Activated naive CD4-positive, alpha-beta T cell treated with anti-CD3 and anti-CD28 coated beads, Interleukin-2, amount 50 U/mL, for 16 hours (primary cell): ENCODE data around the gene LAMC1.

ENCODE experiments used
- DNase-seq: peaks from one replicate; pipeline ENCODE4 v3.0.0-alpha.2; 2020

LAMC1 gene

DNA sequence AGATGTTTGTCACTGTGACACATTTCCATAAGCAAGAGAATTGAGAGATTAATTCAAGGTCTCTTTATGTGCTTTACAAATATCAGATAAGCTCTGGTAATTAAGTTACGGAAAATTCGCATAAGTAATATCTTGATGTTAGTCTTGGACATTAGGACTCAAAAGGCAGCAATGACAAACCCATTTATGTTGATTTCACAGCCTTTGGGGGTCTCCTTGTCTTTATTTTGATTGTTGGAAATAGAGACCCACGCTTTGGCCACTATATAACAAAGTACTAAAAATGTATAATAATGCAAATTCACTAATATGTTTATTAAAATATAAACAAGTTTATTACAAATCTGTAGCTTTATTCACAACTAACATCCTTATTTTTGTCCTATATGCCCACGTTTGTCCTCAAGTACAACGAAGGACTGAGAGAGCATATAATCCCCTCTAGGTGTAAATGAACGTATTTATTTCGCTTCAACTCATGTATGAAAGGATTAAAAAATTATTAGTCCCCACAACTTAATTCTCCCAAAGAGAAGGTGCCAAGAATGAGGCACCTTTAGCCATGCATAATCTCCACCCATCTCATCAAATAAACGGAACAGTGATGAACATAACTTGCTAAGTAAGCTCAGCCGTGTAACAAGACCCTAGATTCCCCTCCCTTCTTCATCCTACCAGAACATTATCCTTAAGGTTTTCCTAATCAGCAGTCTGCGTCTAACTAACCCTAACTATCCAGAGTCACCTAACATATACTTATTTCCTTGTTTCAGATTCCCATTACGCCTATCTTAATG lies 1.6 kb upstream of the LAMC1 start:
- DNase-seq: no peak

DNA sequence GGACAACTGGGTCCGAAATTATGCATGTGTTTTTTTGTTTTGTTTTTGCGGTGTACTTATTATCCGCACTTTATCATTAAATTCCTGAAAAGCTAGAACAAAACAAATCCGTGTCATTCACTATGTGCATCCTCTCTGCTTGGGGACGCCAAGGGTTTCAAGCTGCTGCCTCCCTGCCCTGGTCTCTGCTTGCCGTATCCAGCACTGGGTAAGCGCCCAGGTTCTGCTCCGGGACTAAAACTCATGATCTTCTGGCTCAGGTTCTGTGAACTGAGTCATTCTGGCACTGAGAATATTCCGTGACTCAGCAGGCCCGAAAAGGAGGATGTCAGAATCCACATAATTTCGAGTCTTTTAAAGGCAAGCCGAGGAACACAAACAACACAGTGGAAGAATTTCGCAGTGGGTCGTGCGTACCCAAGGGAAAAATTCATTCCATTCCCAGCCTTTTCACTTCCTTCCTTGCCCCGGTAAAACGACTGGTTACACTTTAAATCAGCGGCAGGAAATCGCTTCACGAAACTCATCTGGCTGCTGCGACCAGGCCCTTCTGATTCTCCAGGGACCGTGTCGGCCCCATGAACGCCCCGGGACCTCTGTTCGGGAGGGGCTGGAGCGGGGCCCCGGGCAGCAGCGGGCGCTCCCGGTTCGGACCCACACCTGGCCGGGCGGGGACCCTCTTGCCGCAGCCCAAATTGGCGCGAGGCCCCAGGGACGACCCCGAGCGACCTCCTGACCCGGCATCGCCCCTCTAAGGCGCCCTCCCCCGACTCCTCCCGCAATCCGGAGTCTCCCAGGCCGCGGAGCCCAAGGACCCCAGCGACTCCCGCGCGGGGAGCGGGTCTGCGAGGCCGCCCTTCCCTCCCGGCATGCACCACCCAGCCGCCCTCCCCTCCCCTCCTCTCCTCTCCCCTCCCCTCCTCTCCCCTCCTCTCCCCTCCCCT lies 746 bp upstream of the LAMC1 start:
- DNase-seq: peak; percentile 37

DNA sequence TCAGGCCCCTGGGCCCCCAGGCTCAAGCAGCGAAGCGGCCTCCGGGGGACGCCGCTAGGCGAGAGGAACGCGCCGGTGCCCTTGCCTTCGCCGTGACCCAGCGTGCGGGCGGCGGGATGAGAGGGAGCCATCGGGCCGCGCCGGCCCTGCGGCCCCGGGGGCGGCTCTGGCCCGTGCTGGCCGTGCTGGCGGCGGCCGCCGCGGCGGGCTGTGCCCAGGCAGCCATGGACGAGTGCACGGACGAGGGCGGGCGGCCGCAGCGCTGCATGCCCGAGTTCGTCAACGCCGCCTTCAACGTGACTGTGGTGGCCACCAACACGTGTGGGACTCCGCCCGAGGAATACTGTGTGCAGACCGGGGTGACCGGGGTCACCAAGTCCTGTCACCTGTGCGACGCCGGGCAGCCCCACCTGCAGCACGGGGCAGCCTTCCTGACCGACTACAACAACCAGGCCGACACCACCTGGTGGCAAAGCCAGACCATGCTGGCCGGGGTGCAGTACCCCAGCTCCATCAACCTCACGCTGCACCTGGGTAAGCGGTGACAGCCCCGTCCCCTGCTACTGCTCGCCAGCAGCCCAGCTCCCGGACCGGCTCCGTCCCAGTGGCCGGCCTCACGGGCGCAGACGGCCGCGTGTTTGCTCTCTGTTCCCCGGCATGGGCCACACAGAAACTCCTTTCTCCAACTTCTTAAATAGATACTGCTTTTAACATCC lies 539 bp downstream of the LAMC1 start:
- peak; percentile 35 for DNase-seq

DNA sequence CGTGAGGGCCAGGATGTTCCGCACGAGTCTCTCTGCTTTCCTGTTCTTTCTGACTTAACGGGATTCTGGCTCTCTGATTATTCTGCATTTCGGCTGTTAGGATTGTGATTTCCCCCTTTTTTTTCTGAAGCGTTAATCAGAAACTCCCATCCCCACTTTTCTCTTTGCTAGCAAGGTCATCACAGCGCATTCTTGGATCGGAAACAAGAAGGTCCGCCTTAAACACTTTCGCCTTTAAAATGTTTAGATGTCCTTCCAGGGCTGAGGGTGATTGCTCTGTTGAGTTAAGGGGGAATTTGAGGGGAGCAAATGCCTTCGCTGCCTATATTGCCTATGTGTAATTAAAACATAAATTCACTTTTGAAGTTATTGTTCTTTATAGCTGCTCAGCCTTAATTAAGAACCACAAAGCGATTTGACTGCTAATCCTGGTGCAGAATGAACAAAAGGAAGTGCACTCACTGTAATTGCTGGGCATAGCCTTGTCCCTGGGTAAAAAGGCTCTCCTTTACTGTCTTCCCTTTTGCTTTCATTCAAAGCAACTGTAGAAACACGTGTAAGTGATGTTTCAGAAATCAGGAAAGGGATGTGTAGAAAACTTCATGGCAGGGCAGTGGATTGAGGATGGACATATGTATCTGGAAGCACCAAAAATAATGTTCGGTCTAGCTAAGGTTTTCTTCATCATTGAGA lies 1.2 kb downstream of the LAMC1 start:
- no peak for DNase-seq

DNA sequence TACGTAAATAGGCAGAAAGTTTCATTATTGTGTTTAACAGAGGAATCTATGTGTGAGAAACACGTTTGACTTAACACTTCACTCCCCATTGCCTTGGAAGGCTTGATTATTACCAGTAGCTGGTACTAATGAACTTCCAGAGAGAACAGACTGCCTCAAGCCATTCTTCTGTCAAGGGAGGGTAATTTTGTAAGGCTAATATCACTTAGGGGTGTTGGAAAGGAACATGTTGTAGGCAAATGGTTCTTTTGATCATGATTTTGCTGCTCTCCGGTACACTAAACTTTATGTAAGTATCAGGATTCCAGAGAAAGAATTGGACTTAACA lies 1.8 kb downstream of the LAMC1 start:
- no peak for DNase-seq

DNA sequence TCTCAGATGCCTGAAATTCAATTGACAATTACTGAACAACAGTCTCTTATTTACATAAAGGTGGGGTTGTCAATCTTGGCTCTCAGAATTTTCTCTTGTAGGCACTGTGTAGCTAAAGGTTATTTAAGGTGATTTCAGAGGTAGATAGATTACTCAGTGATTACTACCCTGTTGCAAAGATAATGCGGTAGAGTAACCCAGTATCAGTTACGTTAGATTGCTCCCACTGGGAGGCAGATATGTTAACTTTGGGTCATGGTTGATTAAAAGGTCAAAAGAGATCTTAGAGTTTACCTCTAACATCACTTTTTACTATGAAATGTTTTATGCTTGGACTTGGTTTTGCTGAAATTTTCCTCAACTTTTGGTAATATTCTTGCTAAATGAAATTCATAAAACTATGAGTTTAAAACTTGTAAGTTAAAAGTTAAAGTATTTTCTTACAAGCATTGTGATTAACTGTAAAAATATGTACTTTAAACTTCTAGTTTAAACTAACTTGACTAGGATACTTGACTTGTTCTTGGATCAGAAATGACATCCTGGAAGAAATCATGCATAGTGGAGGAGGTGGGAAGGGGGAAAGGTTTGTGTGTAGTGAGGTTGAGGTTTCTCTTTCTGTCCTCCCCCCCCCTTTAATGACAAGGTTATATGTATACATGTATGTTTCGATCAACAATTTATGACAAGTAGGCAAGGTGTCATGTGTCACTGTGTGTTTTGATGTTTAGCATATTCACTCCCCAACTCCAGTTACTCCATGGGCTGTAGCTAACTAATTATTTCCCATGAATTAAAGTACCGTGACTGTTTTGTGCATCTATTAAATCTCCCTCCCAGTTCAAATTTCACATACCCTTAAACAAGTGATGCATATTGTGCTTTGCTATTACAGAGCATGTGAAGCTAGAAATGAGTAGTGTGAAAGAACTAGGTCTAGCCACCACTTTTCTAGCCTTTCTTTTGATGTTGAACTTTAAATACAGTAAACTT lies 2.9 kb downstream of the LAMC1 start:
- DNase-seq: no peak

DNA sequence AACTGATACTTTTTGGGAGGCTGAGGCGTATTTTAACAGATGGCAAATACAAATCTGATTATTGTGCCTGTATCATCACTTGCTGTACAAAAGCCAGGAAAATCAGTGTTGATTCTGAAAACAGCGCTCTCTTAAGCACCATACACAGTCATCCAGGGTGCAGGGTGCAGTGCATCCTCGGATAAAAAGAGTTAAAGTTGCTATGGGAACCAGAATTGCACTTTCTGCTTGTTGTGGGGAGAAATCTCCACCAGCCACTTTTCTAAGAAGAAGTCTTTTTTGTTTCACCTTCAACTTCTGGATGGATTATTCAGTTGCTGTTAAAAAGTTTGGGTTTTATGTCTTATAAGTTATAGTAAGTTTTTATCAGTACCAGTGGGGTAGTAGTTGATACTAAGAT lies 3.8 kb downstream of the LAMC1 start:
- DNase-seq: no peak

DNA sequence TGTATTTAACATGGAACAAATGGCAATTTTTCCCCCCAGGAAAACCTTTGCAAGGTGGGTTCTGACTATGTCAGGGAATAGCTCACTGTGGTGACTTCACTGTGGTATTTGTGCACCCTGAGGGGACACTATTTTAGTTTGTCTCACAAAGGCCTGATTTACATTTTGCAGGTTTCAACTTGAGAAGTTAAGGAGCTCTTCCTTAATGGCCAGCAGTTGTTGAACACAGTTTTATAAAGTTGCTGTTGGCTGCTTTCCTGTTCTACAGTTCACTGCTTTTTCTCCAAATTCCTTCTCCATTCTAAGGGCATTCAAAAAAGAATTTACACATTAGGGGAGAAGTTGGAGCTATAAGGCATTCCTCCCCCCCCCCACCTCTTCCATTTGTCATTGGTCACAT lies 4.6 kb downstream of the LAMC1 start:
- no peak for DNase-seq

DNA sequence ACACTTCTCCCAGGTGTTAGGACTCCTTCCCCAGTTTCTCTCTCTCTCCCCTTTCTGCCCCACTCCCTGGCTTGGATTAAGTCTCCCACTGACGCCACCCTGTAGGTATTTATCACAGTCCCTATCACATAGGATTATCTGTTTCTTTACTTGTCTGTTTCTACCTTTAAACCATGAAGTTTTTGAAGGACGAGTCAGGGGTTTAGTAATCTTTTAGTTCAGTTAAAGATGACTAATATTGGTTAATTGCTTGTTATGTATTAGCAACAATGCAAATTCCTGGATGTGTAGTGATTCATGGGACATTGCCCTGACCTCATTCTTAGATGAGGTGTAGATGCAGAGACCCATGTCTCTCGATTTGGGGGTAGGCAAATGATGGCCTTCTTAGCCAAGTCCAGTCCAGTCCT lies 6.4 kb downstream of the LAMC1 start:
- no peak for DNase-seq

DNA sequence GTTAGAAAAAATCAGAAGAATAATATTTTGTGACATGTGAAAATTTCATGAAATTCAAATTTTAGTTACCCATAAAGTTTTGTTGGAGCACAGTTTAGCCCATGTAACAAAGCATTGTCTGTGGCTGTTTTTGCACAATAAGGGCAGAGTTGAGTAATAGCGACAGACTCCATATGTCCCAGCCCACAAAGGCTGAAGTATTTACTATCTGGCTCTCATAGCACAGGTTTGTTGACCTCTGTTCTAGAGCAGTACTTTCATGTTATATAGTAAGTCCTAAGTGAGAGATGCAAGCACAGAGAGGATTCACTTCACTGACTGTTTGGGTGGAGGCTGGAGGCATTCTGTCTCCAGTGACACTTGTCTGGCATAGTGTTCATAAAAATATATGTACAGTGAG lies 6.8 kb downstream of the LAMC1 start:
- no peak for DNase-seq

DNA sequence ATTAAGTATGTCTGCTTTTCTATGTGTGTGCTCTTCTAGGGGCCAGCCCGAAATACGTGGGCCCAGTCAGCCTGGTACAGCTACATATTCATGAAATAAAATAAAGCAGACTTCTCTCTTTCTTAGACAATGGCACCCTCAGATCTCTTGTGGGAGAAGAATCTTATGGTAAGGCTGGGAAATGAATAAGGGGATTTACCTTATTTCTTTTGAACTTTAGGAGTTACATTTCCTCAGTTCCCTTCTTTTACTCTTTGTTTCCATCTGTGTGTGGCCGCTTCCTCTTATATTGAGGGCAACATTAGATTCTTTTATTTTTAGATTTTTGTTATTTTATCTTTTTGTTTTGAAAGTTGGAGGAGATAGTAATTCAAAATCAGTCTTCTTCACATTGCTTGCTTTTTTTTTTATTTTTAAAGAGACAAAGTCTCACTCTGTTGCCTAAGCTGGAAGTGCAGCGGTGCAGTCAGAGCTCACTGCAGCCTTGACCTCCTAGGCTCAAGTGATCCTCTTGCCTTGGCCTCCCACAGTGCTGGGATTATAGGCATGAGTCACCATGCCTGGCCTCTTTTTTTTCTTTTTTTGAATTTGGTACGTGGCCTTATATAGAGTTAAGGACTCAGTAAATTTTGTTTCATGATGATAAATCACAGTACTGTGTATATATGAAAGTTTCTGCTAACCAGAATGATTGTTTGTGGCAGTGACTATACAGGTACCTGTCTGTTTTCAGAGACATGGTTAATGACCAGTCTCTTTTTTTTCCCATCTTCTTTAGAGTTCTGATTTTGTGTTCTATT lies 9.1 kb downstream of the LAMC1 start:
- DNase-seq: no peak

DNA sequence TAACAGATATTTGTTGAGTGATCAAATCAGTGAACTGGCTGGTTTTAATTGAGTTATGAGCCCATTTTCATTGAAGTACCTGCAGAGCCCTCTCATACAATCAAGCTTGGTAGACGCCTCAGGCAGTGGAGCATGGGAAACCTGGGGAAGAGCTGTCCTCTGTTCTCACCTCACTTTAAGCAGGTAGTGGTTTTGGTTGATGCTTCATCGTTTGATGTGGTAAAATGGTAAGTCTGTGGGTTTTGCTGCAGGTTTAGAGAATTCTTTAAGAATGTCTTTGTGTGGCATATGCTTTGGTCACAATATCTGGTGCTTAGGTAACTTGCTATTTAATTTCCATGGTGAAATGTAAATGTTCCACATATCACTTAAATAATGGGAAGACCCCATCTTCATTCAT lies 10.0 kb downstream of the LAMC1 start:
- no peak for DNase-seq

DNA sequence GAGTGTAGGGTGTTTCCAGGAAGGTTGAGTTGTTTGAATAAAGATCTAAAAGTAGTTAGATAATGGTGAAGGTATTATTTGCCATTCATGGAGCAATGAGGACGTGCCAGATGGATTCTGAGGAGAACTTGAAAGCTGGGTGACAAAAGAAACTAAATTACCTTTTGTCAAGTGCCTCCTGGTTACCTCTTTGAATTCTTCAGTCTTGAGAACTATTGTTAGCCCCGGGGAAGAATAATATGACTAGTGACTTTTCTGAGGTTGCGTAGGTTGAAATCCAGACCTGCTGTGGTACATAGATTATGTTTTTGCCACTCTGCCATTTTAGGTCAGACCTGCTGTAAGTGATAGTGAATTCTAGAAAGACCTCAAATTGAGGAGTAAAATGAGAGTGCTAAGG lies 11.5 kb downstream of the LAMC1 start:
- DNase-seq: no peak

DNA sequence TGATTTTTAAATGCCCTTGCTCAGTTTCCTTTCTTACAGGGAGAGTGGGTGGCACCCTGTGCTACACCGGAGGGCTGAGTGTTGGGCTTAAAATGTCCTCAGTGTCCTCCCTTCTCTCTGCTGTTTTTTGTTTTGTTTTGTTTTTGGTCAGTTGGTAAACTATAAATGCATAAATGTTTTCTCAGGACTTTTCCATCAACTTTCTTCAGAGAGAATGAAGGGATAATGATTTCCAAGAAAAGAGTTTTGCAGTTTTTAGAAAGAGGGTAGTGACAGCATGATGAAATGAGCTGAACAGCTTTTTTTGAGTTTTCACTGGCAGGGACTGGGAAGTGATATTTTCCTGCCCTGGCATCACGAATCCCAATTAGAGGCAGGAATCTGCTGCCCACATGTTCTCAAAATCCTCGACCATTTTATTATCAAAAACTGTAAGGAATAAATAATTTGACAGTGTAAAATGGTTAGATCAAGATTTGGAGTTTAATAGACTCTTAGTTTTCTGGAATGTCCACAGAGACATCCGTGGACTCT lies 15.2 kb downstream of the LAMC1 start:
- no peak for DNase-seq

DNA sequence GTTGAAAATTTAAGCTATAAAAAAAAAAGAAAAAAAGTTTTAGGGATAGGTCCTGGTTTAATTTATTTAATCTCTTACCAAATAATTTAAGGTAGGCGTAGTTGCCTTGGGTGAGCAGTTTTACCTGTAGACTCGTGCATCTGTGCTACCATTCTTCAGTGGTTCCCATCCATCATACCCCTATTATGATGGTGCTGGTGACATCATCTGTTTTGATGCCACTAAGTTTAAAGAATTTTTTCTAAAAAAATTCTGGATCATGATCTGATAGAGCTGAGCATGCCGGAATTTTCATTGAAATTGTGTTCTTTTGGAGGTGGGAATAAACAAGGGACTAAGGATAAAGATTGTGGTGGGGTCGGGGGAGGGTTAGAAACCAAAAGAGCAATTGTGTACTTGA lies 15.7 kb downstream of the LAMC1 start:
- no peak for DNase-seq

DNA sequence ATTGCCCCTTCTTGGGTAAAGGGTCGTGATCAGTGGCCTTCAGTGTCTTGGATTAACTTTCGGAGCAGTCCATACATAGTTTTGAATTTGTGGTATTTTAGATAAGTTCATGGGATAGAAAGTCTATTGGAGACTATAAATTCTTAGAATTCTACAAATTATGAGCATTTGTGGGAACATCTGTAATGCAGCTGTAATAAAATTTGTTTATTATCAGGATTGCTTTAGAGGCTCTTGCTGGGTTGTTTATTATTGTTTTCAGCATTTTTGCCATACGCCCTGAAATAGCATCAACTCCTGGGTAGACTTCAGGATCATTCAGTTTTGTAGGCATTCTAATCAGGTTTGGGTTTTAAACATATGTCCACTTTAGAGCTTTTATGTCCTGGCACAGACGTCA lies 16.1 kb downstream of the LAMC1 start:
- no peak for DNase-seq

DNA sequence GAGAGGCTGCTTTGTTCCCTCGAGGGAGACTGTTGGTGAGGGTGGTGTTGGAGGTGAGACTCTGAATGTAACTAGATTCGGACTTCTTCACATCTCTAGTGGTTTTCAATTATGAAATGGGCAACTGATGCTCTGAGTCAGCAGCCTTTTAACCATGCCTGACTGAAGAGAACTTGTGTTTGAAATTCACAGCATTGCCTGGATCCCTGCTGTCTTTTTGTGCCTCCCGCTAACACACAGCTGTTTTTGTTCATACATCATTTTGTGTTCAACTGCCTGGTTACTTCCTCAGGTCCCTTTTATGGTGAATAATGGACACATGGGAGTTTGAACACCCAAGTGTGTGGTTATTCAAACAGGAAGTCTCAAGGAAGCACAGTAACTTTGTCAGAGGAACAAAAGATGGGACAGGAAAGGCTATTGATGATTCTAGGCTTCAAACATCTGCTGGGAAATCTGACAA lies 16.8 kb downstream of the LAMC1 start:
- DNase-seq: no peak

DNA sequence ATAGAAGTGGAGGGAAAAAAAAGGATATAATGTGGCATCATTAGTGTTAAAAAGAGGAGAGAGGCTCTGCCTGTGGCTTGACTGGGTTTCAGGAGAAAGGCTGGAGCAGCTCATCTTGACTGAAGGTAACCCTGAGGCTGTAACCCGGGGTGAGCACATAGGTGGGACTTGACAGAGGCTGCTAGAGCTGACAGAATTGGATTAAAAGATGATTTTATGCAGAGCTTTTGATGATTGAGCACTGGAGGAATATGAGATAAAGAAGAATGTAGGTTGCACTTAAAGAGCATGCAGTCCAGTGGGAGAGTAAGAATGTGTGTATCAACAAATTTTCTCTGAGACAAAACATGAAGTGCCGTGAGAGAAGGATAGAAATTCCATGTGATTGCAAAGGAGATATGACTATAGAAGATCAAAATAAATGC lies 17.3 kb downstream of the LAMC1 start:
- no peak for DNase-seq

DNA sequence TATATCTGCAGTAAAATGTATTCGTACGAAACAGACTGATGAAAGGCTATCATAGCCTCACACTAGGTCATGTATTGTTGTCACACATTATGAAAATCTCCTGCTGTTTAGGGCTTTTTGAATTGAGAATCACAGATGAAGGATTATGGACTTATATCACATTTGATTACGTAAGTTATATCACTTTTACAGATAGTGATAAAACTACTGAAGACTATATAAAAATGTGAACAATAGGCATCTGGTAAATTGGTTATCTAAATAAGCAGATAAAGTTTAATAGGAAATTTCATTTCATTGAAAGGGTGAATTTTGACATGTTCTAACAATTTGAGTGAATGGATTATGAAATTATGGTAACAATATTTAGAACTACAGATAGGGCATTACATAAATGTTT lies 20.0 kb downstream of the LAMC1 start:
- no peak for DNase-seq
